ENCODE results near the gene WDR91.

Gene WDR91

GRCh38 chr7:135169964-135170273 lies 41.4 kb downstream of the WDR91 start:
- TF ChIP-seq, protein P1, sequence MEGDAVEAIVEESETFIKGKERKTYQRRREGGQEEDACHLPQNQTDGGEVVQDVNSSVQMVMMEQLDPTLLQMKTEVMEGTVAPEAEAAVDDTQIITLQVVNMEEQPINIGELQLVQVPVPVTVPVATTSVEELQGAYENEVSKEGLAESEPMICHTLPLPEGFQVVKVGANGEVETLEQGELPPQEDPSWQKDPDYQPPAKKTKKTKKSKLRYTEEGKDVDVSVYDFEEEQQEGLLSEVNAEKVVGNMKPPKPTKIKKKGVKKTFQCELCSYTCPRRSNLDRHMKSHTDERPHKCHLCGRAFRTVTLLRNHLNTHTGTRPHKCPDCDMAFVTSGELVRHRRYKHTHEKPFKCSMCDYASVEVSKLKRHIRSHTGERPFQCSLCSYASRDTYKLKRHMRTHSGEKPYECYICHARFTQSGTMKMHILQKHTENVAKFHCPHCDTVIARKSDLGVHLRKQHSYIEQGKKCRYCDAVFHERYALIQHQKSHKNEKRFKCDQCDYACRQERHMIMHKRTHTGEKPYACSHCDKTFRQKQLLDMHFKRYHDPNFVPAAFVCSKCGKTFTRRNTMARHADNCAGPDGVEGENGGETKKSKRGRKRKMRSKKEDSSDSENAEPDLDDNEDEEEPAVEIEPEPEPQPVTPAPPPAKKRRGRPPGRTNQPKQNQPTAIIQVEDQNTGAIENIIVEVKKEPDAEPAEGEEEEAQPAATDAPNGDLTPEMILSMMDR (IDR thresholded peaks at IDR 0.05; ENCODE audit: insufficient read depth, missing control alignments): no peak
- DNase-seq (ENCODE audit: insufficient read length, low spot score) (no peak), FAIRE-seq (no peak)

GRCh38 chr7:135169141-135169963 lies 42.0 kb downstream of the WDR91 start:
- TF ChIP-seq, protein P1 (IDR thresholded peaks at IDR 0.05; ENCODE audit: insufficient read depth, missing control alignments): peak; percentile 50
- DNase-seq (ENCODE audit: insufficient read length, low spot score) (no peak), FAIRE-seq (no peak)

GRCh38 chr7:135168489-135169140 lies 42.7 kb downstream of the WDR91 start:
- FAIRE-seq (no peak), DNase-seq (ENCODE audit: insufficient read length, low spot score) (no peak)
- TF ChIP-seq, protein P1 (IDR thresholded peaks at IDR 0.05; ENCODE audit: insufficient read depth, missing control alignments): no peak

DNA sequence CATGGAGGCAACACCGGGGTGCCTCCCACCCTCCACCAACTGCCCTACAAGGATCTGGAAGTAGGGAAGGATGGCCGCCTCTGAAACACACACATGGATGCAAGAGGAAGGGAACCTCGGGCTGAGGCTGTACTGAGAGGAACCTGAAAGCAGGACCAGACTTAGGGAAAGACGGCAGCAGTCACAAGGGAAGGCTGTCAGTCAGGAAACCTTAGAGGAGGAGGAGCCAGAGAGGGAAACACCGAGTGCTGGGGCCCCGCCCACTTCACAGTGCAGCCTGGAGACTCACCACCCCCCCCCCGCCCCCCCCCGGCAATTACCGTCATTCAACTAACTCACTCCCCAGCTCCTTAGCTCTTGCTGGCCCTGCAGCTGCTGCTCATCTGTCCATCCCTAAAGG lies 43.3 kb downstream of the WDR91 start:
- TF ChIP-seq, protein P1 (IDR thresholded peaks at IDR 0.05; ENCODE audit: insufficient read depth, missing control alignments): no peak
- no peak for FAIRE-seq

GRCh38 chr7:135167365-135167917 lies 43.9 kb downstream of the WDR91 start:
- no peak for DNase-seq (ENCODE audit: insufficient read length, low spot score)
- TF ChIP-seq, protein P1 (IDR thresholded peaks at IDR 0.05; ENCODE audit: insufficient read depth, missing control alignments): no peak
- FAIRE-seq: no peak

More for the DNA sequence above, 43.3 kb downstream of the WDR91 start:
- no peak for DNase-seq (ENCODE audit: insufficient read length, low spot score)

DNA sequence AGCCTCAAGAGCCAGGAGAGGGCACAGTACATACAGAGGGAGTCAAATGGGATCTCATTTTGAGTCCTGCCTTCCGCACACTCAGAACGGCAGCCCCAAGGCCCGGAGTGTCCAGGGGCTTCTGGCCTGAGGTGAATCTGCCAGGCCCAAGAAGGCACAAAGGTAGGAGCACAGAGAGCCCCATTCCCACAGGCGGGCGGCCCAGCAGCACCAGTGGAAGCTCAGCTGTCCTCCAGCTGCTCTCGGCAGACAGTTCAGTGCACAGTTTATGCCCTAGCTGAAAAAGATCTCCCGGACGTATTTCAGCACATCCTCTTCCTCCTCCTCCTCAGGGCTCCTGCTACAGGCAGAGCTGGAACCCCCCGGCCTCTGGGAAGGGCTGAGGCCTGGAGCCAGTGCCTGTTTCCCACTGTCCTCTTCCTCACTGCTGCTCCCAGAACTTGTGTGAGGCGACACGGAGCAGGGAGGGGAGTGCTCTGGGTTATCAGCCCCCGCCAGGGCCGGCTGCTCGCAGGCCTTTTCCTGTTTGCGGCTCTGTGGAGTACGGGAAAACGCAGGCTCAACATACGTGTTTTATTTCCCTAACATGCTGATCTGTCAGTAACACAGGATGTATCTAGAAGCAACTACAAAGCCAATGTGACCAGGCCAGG lies 44.9 kb downstream of the WDR91 start:
- TF ChIP-seq, protein P1 (IDR thresholded peaks at IDR 0.05; ENCODE audit: insufficient read depth, missing control alignments): no peak
- DNase-seq (ENCODE audit: insufficient read length, low spot score) (no peak), FAIRE-seq (no peak)
